ENCODE data around the gene GATAD2A.

The GATAD2A gene

DNA sequence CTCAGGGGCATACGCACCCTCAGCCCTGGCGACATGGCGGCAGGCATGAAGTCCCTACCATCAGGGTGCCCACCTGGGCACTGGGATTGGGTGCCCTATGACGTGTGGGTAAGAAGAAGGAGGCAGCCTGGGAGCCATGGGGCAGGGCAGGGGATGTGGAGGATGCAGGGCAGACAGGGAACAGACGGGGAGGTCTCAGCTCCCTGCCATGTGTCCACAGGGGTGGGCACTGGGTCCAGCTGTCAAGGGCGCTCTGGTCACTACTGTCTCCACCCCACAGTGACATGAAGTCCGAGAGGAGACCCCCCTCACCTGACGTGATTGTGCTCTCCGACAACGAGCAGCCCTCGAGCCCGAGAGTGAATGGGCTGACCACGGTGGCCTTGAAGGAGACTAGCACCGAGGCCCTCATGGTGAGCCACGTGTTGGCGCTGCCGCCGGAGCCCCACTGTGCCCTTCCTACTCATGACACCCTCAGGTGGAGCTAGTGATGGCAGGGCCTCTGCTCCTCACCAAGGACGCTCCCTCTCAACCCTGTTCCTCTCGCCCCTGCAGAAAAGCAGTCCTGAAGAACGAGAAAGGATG, 86.6 kb downstream of the GATAD2A start:
- ATAC-seq, result no peak
- Mint-ChIP-seq H3K4me1 (peaks cover 53% of the 10 kb centered on the region), H3K9me3 (no peaks in the 10 kb centered on the region), H3K27me3 (no peaks in the 10 kb centered on the region), H3K27ac (no peak overlapping the region), H3K4me3 (no peak overlapping the region)
- no peak for DNase-seq

DNA sequence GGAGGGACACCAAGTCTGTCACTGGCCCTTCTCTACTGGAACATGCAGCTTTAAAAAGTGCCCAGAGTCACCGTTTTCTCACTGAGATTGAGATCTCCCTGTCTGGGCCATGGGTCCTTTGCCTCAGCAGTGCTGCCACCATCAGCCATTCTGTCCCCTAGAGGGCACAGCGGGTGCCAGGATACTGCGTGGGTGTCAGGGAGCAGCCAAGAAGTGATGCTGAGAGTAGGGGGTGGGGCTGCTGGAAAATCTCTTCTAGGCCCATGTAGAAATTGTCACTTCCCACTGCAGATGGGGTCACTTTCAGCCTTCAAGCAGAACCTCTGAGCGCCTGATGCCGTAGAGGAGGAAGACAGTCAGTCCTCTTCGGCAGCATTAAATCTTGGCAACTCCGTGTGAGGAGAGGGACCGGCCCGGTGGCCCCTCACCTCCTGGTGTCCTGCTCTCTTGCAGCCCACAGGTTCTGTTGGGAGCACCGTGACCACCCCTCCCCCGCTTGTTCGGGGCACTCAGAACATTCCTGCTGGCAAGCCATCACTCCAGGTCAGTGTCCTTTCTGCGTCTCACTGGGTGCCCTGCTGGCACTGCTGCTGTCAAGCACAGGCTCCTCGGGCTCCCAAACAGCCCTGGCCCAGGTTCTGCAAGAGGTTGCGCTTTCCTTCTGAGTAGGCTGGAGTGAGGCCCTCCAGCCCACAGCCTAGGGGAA, 88.5 kb downstream of the GATAD2A start:
- DNase-seq (no peak), ATAC-seq (no peak)
- Mint-ChIP-seq H3K27me3 (no peaks in the 10 kb centered on the region), H3K4me1 (peaks cover 34% of the 10 kb centered on the region), H3K27ac (peak overlapping the region in 1 of 2 donors; percentile 46), H3K9me3 (no peaks in the 10 kb centered on the region), H3K4me3 (no peak overlapping the region)

DNA sequence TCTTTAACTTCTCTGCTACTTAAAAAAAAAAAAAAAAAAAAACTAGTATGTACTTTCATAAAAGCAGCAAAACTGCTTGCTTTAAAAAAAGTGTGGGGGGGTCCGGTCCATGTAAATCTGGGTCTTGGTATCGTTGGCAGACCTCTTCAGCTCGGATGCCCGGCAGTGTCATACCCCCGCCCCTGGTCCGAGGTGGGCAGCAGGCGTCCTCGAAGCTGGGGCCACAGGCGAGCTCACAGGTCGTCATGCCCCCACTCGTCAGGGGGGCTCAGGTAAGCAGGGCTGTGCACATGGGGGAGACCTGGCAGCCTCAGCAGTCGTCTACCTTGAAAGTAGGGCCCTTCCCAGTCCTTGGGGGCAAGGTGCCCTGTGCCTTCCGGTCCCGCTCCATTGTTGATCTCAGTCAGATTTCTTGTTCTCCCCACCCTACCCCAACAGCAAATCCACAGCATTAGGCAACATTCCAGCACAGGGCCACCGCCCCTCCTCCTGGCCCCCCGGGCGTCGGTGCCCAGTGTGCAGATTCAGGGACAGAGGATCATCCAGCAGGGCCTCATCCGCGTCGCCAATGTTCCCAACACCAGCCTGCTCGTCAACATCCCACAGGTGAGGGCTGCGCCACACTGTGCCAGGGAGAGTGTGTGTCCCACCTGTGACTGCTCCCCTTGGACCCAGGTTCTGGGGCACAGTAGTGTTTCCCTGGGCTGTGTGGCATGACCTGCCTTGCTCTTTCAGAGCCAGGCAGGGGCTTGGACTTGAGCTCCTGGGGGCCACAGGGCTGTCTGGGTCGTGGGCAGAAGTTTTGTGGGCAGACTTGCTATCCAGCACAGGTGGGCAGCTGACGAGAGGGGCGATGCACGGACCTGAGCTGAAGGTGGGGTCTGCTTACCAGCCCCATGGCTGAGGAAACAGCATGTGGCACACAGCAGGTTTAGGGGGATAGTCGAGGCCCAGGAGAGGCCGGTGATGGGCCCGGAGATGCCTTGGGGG, 90.4 kb downstream of the GATAD2A start:
- Mint-ChIP-seq H3K27me3 (no peaks in the 10 kb centered on the region), H3K9me3 (no peaks in the 10 kb centered on the region), H3K27ac (peak overlapping the region in 1 of 2 donors; percentile 89), H3K4me3 (no peak overlapping the region), H3K4me1 (peaks cover 16% of the 10 kb centered on the region)
- ATAC-seq (no peak), DNase-seq (no peak)

DNA sequence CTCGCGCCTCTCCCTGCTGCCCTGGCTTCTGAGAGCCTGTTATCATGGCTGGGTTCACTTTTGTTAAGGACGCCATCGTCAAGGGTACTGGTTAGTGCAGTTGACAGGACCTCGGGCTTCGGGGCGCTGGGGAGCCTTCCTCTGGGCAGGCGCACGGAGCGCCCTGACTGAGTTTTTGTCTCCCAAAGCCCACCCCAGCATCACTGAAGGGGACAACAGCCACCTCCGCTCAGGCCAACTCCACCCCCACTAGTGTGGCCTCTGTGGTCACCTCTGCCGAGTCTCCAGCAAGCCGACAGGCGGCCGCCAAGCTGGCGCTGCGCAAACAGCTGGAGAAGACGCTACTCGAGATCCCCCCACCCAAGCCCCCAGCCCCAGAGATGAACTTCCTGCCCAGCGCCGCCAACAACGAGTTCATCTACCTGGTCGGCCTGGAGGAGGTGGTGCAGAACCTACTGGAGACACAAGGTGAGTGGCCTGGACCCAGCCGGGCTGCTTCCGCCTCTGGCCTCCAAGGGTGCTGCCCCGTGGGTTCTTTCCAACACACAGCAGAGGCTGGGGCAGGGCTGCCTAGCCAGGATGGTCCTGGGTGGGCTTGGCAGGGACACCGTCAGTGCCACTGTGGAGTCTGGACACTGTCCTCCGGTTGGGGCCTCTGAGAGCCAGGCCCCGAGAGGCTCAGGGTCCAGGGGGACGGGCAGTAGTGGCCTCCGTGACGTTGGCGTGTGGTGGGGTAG, 92.9 kb downstream of the GATAD2A start:
- H3K9me3 Mint-ChIP-seq, result no peaks in the 10 kb centered on the region
- no peak for DNase-seq
- H3K4me3 Mint-ChIP-seq, result no peak overlapping the region
- ATAC-seq, result no peak
- no peaks in the 10 kb centered on the region for H3K27me3 Mint-ChIP-seq
- peaks cover 10% of the 10 kb centered on the region for H3K4me1 Mint-ChIP-seq
- peak overlapping the region in 1 of 2 donors; percentile 82 for H3K27ac Mint-ChIP-seq

DNA sequence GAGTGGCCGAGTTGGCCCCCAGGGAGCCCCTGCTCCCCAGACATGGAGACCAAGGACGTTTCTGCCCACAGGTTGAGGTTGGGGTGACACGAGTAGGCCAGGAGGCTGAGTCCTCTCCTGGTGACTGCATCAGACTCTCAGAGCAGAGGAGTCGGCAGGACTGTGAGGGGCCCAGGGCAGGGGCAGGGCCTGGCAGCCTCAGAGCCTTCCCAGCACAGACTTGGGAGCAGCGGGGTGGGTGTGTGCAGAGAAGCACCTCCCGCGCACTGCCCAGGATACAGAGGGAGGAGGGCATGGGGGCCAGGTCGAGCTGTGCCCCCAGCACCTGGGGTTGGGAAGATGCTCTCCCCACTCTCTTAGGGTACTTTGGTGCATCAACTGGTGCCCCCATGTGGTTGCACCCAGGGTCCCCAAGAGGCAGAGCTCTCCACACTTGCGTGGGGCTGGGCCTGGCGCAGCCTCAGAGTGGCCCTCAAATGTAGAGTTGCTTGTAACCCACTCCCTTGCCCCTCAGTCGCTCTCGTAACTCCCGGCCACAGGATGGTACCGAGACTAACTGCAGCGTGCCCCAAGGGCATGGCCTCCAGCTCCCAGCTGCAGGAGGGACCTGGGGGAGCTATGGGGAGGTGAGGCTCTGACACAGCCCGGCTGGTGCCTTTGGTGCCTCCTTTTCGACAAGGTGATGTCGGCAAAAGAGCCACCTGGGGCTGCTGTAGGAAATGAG, 94.0 kb downstream of the GATAD2A start:
- DNase-seq, result no peak
- no peak overlapping the region for H3K4me3 Mint-ChIP-seq
- H3K27ac Mint-ChIP-seq, result peak overlapping the region in 1 of 2 donors; percentile 59
- no peak for ATAC-seq
- H3K27me3 Mint-ChIP-seq, result no peaks in the 10 kb centered on the region
- no peaks in the 10 kb centered on the region for H3K9me3 Mint-ChIP-seq
- peaks cover 4% of the 10 kb centered on the region for H3K4me1 Mint-ChIP-seq

DNA sequence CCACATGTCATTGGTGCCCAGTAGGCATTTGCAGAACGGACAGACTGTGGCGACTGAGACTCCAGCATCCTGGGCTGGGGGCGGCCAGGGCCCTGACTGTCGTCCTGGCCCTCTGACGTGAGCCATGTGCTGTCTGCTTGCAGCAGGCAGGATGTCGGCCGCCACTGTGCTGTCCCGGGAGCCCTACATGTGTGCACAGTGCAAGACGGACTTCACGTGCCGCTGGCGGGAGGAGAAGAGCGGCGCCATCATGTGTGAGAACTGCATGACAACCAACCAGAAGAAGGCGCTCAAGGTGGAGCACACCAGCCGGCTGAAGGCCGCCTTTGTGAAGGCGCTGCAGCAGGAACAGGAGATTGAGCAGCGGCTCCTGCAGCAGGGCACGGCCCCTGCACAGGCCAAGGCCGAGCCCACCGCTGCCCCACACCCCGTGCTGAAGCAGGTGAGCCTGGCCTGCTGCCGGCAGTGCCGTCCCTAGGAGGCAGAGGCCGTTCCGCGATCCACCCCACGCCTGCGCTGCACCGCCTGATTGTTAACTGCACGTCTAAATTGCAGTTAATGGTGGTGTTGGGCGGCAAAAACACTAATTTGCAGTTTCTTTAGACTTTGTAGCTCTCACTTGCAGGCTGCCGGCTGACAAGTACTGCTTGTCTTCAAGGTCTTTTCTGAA, 95.6 kb downstream of the GATAD2A start:
- DNase-seq, result no peak
- Mint-ChIP-seq H3K27ac (no peak overlapping the region), H3K4me1 (no peaks in the 10 kb centered on the region), H3K4me3 (no peak overlapping the region), H3K27me3 (no peaks in the 10 kb centered on the region), H3K9me3 (no peaks in the 10 kb centered on the region)
- no peak for ATAC-seq

DNA sequence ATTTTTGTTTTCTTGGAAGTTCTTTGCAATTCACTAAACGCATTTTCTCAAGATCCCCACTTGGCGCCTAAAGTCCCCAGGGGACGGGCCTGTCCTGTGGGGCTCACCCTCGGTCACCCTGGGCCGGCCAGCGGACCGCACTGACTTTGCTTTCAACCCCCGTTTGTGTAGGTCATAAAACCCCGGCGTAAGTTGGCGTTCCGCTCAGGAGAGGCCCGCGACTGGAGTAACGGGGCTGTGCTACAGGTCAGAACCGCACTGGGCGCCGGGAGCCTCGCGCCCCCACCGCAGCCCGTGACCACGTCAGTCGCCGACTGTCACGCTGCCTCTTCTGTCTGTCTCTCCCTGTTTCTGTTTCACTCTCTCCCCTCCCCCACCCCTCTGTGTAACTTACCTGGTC, 96.3 kb downstream of the GATAD2A start:
- Mint-ChIP-seq H3K4me1 (no peaks in the 10 kb centered on the region), H3K27me3 (no peaks in the 10 kb centered on the region), H3K4me3 (no peak overlapping the region), H3K27ac (no peak overlapping the region), H3K9me3 (no peaks in the 10 kb centered on the region)
- DNase-seq (no peak), ATAC-seq (no peak)

DNA sequence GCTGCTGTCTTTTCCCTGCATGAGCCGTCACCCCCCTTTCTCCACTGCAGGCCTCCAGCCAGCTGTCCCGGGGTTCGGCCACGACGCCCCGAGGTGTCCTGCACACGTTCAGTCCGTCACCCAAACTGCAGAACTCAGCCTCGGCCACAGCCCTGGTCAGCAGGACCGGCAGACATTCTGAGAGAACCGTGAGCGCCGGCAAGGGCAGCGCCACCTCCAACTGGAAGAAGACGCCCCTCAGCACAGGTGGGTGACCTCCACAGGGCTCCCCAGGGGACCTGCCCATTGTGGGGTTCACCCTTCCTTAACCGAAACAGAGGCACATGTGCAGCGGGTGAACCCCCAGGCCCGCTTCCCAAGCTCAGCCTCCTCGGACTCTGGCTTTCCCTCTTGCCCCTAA, 96.8 kb downstream of the GATAD2A start:
- H3K27me3 Mint-ChIP-seq, result no peaks in the 10 kb centered on the region
- H3K4me3 Mint-ChIP-seq, result no peak overlapping the region
- DNase-seq, result no peak
- ATAC-seq, result no peak
- no peaks in the 10 kb centered on the region for H3K9me3 Mint-ChIP-seq
- no peaks in the 10 kb centered on the region for H3K4me1 Mint-ChIP-seq
- no peak overlapping the region for H3K27ac Mint-ChIP-seq

DNA sequence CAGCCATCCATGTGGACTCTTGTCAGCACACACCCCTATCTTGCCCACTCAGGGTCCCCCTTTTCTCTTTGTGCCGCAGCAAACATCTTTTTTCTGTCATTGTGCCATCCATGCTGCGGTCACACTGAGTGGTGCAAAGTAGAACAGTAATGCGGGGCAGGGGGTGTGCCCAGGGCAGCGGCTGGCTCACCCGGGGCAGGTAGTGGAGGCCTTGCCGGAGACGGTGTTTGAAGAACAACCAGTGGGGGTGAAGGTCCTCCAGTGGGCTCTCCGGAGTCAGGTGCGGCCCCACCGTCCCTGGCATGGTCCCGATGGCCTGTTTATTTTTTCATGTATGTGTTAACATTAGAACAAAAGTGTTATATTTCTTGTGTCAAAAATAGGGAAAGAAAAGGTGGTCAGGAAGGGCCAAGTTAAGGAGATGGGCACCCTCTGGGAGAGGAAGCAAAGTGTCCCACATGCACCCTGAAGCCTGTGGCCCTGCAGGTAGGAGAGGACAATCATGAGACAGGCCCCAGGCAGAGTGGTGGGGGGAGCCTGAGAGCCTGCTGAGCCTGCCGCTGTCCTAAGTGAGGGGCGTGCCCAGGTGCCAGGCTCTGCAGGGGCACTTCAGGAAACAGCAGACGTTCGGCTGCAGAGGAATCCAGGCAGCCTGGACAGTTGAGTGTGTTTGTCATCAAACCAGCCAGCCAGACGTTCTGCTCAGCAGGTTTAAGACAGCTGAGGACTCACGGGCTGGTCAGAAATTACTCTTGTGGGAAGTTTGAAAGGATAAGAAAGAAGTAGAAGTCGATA, 97.5 kb downstream of the GATAD2A start:
- DNase-seq (no peak), ATAC-seq (no peak)
- no peaks in the 10 kb centered on the region for H3K4me1 Mint-ChIP-seq
- H3K27me3 Mint-ChIP-seq, result no peaks in the 10 kb centered on the region
- H3K4me3 Mint-ChIP-seq, result no peak overlapping the region
- no peaks in the 10 kb centered on the region for H3K9me3 Mint-ChIP-seq
- H3K27ac Mint-ChIP-seq, result peak overlapping the region in 1 of 2 donors; percentile 66

DNA sequence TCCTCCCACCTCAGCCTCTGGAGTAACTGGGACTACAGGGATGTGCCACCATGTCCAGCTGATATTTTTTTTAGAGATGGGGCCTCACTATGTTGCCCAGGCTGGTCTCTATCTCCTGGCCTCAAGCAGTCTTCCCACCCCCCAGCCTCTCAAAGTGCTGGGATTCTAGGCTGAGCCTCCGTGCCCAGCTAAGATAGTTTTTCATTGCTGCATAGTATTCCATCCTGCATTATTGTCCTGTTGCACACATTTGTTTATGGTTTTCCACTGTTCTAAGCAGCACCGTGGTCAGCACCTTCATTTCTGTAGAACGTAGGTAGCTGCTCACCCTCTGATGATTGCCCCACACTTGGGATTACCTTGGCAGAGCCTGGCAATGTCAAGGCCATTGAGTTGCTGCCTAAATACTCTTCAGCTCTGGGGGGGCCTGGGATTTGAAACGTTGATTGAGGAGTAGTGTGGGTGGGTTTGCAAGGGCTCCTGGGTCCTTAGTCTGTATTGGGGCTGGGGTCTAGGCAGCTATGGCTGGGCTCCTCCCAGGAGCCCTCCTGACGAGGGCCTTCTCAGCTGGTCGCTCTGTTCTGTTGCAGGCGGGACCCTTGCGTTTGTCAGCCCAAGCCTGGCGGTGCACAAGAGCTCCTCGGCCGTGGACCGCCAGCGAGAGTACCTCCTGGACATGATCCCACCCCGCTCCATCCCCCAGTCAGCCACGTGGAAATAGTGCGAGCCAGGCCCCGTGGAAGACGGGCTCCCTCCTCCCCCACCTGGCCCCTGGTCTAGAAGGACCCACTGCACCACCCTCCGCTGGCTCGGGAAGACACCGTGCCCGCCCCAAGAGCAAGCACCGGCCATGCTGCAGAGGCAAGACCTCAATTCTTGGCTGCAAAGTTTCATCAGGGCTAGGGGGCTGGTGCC, 99.5 kb downstream of the GATAD2A start:
- H3K27me3 Mint-ChIP-seq, result no peaks in the 10 kb centered on the region
- no peak for ATAC-seq
- H3K4me3 Mint-ChIP-seq, result no peak overlapping the region
- DNase-seq, result no peak
- no peak overlapping the region for H3K27ac Mint-ChIP-seq
- H3K9me3 Mint-ChIP-seq, result no peaks in the 10 kb centered on the region
- no peaks in the 10 kb centered on the region for H3K4me1 Mint-ChIP-seq

DNA sequence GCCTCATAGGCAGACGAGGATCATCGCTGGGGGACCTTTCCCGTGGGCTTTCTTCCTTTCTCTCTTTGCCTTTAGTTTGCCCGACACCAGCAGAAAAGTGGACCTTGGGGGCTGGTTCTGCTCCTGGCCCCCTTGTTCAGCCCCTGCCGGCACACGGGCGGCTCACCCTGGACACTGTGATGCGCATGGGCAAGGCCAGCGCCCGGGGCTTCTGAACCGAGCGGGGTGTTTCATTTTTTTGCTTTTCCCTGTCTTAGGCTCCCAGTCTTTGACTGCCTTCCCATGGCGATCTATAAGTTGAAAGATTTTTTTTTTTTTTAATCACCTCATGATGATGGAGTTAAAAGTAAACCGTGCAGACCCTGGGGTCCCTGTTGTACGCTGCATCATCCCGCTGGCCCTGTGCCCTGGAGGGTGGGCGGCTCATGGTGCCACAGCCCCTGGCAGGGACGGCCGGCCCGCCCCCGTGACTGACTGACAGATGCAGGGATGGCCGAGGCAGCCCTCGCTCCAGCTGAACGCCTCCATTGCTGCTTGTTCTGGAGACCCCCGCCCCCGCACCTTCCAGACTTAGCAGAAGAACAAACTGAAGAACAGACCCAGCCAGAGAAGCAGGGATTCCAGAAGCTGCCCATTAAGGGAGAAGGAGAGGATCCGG, 100.3 kb downstream of the GATAD2A start:
- H3K9me3 Mint-ChIP-seq, result no peaks in the 10 kb centered on the region
- no peaks in the 10 kb centered on the region for H3K4me1 Mint-ChIP-seq
- H3K27ac Mint-ChIP-seq, result peak overlapping the region in 1 of 2 donors; percentile 68
- H3K4me3 Mint-ChIP-seq, result no peak overlapping the region
- DNase-seq (no peak), ATAC-seq (no peak)
- H3K27me3 Mint-ChIP-seq, result no peaks in the 10 kb centered on the region

DNA sequence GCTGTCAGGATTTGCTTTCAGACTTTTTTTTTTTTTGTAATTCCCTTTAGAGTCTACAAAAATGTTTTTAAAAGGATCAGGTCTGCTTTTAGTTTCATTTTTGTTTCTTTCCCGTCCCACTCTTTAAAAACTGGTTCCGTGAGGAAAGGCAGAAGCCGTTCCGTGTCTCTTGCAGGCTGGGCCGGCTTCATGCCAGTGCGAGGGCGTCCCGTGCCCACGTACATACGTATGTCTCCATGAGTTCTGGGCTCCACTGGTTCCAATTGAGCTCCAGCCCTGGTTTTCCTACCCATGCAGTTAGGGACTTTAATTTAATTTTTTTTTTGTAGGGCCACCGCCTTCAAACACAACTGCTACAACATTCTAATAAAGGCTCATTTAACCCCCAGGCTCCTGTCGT, 101.1 kb downstream of the GATAD2A start:
- DNase-seq (no peak), ATAC-seq (no peak)
- no peak overlapping the region for H3K4me3 Mint-ChIP-seq
- H3K4me1 Mint-ChIP-seq, result no peaks in the 10 kb centered on the region
- no peaks in the 10 kb centered on the region for H3K27me3 Mint-ChIP-seq
- H3K9me3 Mint-ChIP-seq, result no peaks in the 10 kb centered on the region
- peak overlapping the region in 1 of 2 donors; percentile 68 for H3K27ac Mint-ChIP-seq

DNA sequence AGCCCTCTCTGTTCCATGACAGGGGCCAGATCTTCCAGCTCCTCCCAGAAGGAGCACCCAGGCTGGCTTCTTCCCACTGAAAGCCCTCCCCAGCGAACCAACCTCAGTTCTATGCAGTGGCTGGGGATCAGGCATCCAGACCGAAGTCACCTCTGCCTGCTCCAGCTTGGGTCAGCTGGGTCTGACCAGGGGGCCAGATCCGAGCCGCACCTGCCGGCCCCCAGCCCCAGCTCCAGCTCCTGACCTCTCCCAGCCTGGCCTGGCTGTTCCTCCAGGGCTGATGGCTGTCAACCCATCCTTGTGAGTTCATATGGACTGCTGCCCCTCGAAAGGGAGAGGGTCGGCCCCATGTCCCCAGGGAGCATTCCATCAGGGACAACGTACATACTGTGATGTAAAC, 101.9 kb downstream of the GATAD2A start:
- H3K27ac Mint-ChIP-seq, result no peak overlapping the region
- no peaks in the 10 kb centered on the region for H3K4me1 Mint-ChIP-seq
- H3K9me3 Mint-ChIP-seq, result no peaks in the 10 kb centered on the region
- DNase-seq, result no peak
- H3K4me3 Mint-ChIP-seq, result no peak overlapping the region
- no peak for ATAC-seq
- H3K27me3 Mint-ChIP-seq, result no peaks in the 10 kb centered on the region
